Measurements from ENCODE around the gene INTS1.

DNA sequence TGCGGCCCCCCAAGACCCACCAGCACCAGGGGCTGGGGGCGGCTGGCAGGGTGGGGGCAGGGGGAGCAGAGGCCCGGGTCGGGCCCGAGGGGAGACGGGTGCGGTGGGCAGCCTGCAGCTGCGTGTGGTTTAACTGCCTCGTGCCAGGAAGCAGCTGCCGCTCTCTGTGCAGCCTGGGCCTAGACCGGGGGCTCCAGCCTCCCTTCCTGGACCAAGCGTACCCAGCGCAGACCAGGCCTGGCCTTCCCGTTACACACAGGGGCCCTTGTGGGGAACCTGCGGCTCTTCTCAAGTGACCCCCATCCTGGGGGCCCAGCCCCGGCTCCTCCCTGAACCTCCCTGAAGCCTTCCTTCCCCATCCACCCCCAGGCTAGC is 6.6 kb upstream of the INTS1 start:
- TF ChIP-seq, protein P1, sequence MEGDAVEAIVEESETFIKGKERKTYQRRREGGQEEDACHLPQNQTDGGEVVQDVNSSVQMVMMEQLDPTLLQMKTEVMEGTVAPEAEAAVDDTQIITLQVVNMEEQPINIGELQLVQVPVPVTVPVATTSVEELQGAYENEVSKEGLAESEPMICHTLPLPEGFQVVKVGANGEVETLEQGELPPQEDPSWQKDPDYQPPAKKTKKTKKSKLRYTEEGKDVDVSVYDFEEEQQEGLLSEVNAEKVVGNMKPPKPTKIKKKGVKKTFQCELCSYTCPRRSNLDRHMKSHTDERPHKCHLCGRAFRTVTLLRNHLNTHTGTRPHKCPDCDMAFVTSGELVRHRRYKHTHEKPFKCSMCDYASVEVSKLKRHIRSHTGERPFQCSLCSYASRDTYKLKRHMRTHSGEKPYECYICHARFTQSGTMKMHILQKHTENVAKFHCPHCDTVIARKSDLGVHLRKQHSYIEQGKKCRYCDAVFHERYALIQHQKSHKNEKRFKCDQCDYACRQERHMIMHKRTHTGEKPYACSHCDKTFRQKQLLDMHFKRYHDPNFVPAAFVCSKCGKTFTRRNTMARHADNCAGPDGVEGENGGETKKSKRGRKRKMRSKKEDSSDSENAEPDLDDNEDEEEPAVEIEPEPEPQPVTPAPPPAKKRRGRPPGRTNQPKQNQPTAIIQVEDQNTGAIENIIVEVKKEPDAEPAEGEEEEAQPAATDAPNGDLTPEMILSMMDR (IDR thresholded peaks at IDR 0.05 in 4 of 5, conservative IDR thresholded peaks at IDR 0.05 in 1 of 5): no peak
- no peak for TF ChIP-seq POLR2A (IDR thresholded peaks at IDR 0.05)

Measured in gastrocnemius medialis (tissue), 4 donors.